GM18526 (cell line): ENCODE data around the gene HP1BP3.

Source experiments
- POLR2A ChIP-seq: IDR thresholded peaks from 3 replicates; pipeline ENCODE4 v1.6.1; 2011; ENCODE audit not compliant: insufficient read length; ENCODE audit errors: extremely low read depth

HP1BP3 gene

DNA sequence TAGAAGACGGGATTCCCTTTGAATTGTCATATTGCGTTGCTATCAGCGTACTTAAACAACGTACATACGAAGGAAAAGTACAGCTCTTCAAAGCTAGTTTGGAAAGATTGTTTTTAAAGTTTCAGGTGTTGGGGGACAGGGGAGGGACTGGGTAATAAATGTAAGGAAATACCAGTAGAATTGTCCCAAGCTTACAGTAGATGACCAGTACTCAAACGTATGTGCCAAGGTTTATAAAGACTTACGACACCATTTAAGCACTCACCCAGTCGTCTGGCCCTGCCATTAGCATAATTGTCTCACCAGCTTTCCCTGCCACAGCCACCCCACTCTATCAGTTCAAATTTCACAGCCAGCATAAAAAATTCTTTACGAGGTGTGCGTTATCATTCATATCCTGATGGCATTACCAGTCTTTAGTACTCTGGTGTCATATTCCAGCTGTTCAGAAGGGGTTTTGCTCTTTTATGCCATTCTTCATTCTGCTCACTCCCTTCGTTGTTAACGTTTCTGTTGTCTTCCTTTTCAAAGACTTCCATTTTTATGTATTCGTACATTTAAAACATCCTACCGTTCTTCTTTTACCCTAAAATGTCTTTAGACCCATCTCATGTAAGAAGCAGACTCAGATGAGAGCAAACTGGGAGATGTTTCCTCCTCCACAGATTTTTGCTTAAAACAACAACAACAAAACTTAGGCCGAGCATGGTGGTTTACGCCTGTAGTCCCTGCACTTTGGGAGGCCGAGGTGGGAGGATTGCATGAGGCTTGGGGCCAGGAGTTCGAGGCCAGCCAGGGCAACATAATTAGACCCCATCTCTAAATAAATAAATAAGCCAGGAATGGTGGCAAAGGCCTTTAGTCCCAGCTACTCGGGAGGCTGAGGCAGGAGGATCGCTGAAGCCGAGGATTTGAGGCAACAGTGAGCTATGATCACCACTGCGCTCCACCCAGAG, 1.0 kb upstream of the HP1BP3 start:
- no peak for TF ChIP-seq POLR2A

DNA sequence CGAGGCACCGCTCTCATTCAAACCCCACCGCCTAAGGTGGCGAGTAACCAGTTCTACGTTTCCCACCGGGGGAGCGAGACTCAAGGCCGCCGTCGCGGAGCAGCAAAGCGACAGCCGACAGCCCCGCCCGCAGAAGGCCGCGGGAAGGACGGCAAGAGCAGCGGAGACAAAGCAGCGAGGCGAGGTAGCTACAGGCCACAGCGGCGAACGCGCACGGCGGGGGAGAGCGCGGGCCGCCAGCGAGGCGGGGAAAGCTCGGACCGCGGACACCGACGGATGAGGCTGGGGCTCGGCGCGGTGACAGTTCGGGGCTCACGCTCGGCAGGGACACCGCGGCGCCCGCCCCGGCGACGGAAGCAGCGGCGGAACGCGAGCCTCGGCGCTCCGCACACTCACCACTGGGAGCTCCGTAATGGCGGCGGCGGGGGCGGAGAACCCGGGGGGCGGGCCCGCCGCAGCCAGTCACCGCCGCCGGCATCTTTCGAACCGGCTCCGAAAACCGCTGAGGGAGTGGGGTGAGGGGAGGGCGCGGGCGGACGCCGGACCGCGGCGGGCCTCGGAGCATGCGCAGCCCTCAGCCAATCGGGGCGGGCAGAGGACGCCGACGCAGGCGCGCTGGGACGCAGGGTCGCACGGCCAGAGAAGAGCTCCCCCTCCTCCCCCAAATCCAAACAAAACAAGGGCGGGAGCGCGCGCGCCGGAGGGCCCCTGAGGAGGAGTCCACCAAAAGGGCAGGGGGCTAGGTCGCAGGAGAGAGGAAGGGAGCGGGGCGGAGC, 666 bp downstream of the HP1BP3 start:
- TF ChIP-seq POLR2A: peak; percentile 78

DNA sequence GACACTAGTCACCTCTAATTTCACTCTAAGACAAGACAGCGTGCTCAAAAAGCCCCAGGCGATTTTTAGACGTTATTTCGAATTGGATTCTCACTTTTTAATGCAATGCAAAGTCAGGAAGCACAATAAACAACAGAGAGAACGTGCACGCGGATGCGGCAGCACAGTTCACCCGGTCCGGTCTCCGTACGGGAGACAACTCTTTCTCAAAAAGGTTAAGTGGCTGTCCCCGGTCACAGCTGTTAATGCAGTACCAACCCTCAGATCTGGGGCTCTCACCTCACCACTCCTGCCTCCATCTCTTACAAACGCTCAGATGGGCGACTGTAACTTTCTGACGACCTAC, 1.2 kb downstream of the HP1BP3 start:
- TF ChIP-seq POLR2A: no peak

DNA sequence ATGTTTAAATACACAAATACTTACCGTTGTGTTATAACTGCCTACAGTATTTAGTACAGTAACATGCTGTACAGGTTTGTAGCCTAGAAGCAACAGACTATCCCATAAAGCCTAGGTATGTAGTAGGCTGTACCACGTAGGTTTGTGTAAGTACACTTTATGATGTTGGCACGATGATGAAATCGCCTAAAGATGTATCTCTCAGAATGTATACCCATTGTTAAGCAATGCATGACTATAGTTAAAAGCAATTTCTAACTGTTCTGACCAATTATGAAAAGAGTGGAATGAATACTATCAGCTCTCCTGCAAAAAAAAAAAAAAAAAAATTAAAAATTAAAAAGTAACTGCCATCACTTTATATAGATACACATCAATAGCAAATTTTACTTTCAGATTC, 11.4 kb downstream of the HP1BP3 start:
- TF ChIP-seq POLR2A: no peak

DNA sequence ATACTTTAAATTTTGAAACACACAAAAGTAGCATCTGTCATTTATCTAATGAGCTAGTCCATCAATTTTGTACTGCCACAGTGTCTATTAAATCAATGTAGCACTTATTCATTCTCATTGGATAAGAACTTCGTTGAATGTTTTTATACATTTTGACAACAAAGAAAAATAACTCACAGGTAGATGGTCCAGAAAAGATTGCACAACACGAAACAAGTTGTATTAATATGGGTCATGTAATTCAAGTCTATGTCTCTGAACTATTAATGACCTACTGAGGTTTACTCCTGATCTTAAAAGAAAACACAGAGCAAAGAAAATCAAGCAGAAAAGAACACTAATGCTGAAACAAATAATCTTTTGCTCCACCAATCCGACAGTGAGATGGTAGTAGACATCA, 15.3 kb downstream of the HP1BP3 start:
- TF ChIP-seq POLR2A: no peak

DNA sequence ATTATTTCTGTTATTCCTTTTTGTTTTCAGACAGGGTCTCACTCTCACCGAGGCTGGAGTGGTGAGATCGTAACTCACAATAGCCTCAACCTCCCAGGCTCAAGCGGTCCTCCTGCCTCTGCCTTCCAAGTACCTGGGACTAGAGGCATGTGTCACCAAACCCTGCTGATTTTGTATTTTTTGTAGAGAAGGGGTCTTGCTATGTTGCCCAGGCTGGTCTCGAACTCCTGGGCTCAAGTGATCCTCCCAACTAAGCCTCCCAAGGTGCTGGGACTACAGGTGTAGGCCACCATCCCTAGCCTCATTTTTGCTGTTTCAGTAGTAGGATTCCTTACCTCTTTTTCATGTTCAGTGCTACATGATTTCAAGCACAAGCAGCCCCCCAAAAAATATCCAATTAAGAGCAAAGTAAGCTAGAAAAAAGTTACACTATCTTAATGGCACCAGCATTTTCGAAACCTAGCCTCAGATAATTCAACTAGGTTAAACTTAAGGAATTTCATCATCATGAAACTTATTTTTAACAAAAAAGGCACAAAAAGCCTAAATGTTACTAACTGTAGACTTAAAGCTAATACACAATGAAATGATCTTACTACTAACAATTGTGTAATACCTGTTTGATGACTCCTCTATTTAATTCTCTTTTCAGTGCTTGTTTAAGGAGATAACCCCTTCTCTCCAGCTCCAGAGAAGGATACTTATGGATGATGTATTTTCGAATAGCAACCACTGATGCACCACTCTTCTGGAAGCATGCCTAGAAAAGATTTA, 16.6 kb downstream of the HP1BP3 start:
- no peak for TF ChIP-seq POLR2A

DNA sequence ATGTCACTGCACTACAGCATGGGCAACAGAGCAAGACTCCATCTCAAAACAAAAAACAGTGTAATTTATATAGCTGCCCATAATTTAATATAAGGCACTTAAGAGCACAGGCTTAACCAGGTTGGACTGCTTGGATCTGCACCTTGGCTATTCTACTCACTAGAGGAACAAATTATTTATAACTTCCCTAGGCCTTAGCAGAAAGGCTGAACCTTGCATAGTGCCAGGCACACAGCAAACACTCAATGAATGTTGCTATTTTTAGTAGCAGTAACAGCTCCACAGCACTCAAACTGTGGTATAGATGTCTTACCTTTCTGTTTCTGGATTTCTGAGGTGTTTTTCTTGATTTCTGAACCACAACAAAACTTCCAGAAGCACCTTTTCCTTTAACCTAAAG, 19.8 kb downstream of the HP1BP3 start:
- no peak for TF ChIP-seq POLR2A

DNA sequence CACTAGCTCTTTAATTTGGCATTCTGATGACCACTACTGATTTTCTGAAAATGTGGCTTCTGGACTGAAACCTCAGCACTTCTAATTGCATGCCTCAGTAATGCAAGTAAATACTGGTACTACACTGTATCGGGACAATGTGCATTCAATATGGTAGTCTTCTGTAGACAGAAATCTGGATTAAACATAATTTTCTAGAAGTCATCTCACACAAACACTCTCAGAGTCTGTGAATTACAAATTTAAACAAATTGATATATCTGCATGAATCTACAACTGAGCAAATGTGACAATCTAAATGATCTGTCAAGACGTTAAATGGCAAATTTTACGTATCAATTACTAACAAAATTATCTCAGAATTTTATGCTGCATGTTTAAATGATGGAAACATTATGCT, 23.7 kb downstream of the HP1BP3 start:
- no peak for TF ChIP-seq POLR2A

DNA sequence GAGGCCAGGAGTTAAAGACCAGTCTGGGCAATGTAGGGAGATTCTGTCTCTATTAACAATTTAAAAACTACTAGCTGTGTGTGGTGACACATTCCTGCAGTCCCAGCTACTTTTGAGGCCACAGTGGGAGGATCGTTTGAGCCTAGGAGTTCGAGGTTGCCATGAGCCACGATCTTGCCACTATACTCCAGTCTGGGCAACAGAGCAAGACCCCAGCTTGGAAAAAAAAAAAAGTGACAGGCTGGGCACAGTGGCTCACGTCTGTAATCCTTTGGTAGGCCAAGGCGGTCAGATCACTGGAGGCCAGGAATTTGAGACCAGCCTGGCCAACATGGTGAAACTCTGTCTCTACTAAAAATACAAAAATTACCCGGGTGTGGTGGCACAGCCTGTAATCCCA, 26.8 kb downstream of the HP1BP3 start:
- TF ChIP-seq POLR2A: no peak

DNA sequence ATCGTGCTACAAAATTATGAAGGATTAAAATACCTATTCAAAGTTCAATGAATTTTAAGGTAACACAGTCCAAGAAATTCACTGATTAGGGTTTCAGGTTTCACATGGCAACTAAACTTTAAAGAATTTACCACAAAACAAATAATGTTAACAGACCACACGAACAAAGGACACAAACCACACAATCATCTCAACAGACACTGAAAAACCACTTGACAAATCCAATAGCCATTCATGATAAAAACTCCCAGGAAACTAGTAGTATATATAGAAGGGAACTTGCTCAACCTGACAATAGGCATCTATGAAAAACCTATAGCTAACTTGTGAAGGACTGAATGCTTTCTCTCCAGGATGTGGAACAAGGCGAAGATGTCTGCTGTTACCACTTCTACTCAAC, 33.5 kb downstream of the HP1BP3 start:
- no peak for TF ChIP-seq POLR2A

DNA sequence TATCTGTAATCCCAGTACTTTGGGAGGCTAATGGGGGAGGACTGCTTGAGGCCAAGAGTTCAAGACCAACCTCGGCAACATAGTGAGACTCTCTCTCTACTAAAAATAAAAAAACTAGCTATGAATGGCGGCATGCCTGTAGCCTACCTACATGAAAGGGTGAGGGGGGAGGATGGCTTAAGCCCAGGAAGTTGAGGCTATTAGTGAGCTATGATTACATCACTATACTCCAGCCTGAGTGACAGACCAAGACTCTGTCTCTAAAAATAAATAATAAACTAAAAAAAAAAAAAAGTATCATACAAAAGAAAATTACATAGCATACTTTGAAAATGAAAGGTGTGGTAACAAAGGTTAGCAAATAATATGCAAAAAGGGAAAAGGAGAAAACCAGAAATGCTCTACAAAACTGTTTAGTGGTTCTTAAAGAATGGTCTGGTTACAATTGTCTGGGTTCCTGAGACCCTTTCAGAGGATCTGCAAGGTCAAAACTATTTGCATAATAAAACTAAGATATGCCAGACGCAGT, 35.6 kb downstream of the HP1BP3 start:
- TF ChIP-seq POLR2A: no peak

DNA sequence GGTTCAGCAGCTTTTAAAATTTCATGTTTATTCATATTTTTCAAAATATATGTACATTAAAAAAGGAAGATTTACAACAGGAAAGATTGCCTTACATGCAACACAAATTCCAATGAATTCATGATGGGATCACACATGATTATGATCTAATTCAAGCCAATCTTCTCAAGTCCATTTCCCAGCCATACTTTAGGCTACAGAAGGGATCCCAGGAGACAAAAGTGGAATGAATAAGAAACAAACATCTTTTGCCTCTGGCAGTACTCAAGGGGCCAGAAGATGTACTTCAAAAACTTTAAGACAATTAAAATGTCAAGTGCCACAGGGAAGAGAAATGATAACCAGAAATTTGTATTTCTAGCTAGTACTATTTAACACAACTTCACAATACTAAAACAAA, 44.4 kb downstream of the HP1BP3 start:
- TF ChIP-seq POLR2A: no peak

DNA sequence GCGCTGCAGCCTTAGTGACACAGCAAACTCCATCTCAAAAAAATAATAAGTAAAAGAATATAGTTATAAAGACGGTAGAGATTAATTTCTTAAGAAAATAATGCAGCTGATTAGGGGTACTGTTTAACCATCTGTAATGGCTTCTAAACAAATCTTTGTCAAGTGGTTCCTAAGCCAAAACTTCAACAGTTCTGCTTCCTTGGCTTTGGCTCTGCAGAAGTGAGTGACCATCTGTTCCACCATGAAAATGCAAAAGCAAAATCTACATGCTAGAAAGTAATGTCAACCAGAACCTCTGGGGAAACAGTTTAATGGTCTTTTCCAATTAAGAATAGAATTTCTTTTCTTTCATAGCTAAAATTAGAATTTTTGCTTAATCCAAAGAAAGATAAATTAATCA, 46.3 kb downstream of the HP1BP3 start:
- TF ChIP-seq POLR2A: no peak

DNA sequence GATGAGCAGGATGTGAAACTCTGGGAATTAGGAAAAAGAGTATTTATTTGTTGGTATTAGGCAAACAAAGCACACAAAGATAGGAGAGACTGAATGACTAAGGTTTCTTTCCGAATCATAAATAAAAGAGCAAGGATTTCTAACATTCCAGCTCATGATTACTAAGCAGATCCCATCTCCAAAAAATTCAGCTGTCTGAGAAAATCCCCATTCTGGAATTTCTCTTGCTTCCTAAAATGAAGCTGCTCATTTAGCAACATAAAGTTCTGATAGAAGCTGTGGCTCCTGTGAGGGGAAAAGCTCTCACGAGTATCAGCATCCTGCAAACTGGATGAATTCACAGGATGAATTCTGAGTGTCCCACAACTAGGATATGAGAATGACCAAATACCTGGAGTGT, 47.9 kb downstream of the HP1BP3 start:
- TF ChIP-seq POLR2A: no peak

DNA sequence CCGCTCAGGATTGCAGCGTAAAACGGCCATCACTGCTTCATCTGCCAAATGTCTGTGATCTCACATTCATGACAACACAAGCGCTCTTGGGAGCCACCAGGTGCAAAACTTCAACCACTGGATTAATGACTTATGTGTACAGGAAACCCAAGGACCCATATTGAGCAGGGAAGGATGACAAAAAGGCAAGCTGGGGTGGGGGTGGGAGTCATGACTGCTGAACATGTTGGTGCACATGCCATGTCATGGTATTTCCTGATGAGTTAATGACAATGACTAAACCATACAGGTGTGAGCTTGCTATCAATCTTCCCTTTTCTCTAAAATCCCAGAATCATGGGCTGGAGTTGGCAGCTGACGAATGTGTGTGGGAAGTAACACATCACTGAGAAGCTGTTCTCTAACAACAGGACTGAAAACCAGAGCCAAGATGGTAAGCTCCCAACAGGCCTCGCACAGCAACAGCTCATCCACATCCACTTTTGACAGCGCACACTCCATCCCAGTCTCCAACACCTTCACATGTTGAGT, 51.5 kb downstream of the HP1BP3 start:
- no peak for TF ChIP-seq POLR2A

DNA sequence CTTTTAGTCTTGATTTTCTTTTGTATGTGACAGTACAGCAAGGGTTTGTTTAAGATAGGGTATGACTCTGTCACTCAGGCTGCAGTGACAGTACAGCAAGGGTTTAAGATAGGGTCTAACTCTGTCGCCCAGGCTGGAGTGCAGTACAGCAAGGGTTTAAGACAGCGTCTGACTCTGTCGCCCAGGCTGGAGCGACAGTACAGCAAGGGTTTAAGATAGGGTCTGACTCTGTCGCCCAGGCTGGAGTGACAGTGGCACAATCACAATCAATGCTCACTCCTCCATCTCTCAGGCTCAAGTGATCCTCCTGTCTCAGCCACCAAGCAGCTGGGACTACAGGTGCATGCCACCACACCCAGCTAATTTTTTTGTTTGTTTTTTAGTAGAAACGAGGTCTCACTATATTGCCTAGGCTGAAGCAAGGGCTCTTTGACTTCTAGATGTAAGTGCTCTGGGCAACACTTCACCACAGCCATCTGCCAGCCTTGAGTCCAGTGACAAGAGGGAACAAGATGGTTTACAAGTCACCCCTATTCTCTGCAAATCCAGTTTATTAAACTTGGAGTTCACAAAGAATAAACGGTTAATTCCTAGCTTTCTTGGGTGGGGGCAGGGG, 53.6 kb downstream of the HP1BP3 start:
- TF ChIP-seq POLR2A: no peak
